Measurements from ENCODE around the gene MRPL47. TPM values are rescaled to one million over a fixed set of nuclear protein-coding genes. Genes with fewer than 3 reads are reported as not detected.

Gene MRPL47
- total RNA-seq, 1 donor from 2014 or later, result 31.1 TPM

DNA sequence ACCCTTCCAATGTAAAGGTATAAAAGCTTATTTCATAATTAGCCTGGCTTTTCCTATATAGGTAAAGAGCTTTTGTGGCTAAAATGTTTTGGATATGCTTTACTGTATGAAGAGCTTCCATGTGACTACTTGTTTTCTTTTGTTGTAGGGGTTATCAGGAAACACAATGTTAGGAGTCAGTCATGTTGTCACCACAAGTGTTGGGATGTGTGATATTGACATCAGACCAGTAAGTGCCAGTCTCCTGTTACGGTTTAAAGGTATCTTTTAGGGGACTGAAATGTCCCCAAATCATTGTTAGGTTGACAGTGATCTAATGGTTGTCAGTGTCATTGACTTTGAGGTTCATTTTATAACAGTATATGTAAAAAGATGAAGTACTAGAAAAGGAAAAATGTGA lies 23.4 kb downstream of the MRPL47 start:
- Mint-ChIP-seq H3K4me1 (no peaks in the 10 kb centered on the region), H3K9me3 (no peaks in the 10 kb centered on the region), H3K27ac (no peak overlapping the region), H3K27me3 (ENCODE audit: low read depth) (no peaks in the 10 kb centered on the region), H3K4me3 (no peak overlapping the region), H3K36me3 (peaks cover 31% of the 10 kb centered on the region)
- TF ChIP-seq, protein P1, sequence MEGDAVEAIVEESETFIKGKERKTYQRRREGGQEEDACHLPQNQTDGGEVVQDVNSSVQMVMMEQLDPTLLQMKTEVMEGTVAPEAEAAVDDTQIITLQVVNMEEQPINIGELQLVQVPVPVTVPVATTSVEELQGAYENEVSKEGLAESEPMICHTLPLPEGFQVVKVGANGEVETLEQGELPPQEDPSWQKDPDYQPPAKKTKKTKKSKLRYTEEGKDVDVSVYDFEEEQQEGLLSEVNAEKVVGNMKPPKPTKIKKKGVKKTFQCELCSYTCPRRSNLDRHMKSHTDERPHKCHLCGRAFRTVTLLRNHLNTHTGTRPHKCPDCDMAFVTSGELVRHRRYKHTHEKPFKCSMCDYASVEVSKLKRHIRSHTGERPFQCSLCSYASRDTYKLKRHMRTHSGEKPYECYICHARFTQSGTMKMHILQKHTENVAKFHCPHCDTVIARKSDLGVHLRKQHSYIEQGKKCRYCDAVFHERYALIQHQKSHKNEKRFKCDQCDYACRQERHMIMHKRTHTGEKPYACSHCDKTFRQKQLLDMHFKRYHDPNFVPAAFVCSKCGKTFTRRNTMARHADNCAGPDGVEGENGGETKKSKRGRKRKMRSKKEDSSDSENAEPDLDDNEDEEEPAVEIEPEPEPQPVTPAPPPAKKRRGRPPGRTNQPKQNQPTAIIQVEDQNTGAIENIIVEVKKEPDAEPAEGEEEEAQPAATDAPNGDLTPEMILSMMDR (IDR thresholded peaks at IDR 0.05; ENCODE audit: unreplicated experiment), result no peak
- no peak for DNase-seq (ENCODE audit: low spot score in 2 of 2, unreplicated experiment in 2 of 2)

DNA sequence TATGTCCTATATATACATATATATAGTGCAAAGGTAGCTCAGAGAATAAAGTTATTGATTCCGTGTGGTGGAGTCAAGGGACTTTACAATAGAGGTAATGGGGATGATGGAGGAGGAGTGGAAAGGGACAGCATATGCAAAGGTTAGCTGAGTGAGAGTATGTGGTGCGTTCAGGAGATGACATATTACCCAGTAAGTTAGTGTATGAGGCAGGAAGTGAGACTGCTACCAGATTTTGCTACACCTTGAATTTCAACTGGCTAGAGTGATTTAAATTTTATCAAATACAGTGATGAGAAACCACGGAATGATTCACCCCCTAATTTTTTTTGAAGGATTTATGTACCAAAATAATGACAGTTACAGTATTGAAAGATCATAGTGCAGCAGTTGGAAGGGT lies 38.9 kb downstream of the MRPL47 start:
- Mint-ChIP-seq H3K4me1 (peaks cover 15% of the 10 kb centered on the region), H3K36me3 (peaks cover 6% of the 10 kb centered on the region), H3K4me3 (no peak overlapping the region), H3K27me3 (ENCODE audit: low read depth) (no peaks in the 10 kb centered on the region), H3K27ac (no peak overlapping the region), H3K9me3 (no peaks in the 10 kb centered on the region)
- DNase-seq (ENCODE audit: low spot score in 2 of 2, unreplicated experiment in 2 of 2), result no peak
- TF ChIP-seq, protein P1 (IDR thresholded peaks at IDR 0.05; ENCODE audit: unreplicated experiment), result no peak

DNA sequence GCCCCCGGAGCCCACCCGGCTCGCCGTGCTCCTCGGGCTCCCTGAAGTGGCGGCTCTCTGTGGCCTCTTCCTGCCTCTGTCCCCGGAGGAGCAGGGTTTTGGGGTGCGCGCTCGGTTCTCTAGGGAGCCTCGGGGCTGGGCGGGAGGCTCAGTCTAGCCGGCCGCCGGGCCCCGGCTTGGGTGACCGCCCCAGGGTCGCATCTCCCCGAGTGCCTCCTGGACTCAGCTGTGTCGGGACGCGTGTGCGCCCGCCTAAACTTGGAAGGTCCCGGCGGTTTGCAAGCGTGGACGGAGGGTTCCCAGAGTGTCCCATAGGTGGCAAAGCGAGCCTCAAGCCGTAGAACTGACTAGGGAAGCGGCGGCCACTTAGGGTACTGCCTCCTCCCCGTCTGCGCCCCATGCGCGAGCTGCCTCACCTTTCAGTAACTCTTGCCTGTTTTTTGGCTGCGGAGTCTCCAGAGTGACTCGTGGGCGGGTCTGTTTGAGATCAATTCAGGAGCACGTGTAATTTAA lies 41.1 kb downstream of the MRPL47 start:
- peak overlapping the region; percentile 99 for H3K4me3 Mint-ChIP-seq
- peaks cover 15% of the 10 kb centered on the region for H3K4me1 Mint-ChIP-seq
- TF ChIP-seq, protein P1 (IDR thresholded peaks at IDR 0.05; ENCODE audit: unreplicated experiment), result peak; percentile 33
- H3K36me3 Mint-ChIP-seq, result no peaks in the 10 kb centered on the region
- no peaks in the 10 kb centered on the region for H3K27me3 Mint-ChIP-seq (ENCODE audit: low read depth)
- no peaks in the 10 kb centered on the region for H3K9me3 Mint-ChIP-seq
- DNase-seq (ENCODE audit: low spot score in 2 of 2, unreplicated experiment in 2 of 2), result peak; percentile 37 to 75
- H3K27ac Mint-ChIP-seq, result peak overlapping the region; percentile 96

DNA sequence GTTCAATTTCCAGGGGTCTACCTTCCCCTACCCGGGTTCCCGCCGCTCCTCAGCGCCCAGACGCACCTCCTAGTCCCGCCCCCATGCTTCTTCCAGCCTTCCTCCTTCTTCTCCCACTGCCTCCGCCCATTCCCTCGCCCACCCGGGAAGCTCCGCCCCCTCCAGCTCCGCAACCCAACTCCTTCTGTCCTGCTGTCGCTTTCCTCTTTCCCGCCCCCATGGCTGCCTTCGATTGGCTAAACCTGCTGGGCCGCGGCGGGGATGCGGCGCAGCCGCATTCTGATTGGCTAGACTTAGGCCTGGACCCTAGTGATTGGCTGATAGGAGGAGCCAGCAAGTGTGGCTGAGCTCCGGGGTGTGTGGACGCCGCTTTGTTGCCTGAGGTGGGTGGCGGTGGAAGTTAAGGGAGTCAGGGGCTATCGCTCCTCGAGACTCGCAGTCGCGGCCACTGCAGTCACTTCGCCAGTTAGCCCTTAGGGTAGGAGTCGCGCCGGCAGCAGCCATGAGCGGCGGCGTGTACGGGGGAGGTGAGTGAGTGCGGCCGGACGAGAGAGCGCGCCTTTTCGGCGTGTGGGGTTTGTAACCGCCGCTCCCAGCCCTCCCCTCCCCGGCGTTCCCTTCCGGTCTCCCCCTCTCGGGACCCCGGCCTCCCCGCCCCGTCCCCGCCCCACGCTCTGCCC lies 41.7 kb downstream of the MRPL47 start, which contains the start of gene ACTL6A:
ACTL6A (plus strand) TSS at position 336 of the 680 bp plus-strand sequence; CDS start at position 503, 167 bp downstream.
- DNase-seq (ENCODE audit: low spot score in 2 of 2, unreplicated experiment in 2 of 2), result peak; percentile 99
- Mint-ChIP-seq H3K4me1 (peaks cover 15% of the 10 kb centered on the region), H3K9me3 (no peaks in the 10 kb centered on the region), H3K27me3 (ENCODE audit: low read depth) (no peaks in the 10 kb centered on the region), H3K36me3 (no peaks in the 10 kb centered on the region), H3K4me3 (peak within 1 kb of the TSS; percentile 99), H3K27ac (peak within 1 kb of the TSS; percentile 99)
- TF ChIP-seq, protein P1 (IDR thresholded peaks at IDR 0.05; ENCODE audit: unreplicated experiment), result no peak

DNA sequence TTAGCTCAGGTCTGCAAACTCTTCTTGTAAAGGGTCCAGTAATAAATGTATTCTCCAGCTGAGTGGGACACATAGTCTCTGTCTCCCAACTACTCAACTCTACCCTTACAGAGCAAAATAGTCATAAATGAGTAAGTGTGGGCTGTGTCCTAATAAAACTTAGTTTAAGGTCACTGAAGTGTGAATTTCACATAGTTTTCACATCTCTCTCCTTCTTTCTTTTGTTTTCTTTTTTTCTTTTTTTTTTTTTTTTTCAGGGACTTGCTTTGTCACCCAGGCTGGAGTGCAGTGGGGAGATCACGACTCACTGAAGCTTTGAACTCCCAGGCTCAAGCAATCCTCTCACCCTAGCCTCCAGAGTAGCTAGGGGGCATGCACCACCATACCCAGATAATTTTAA lies 43.6 kb downstream of the MRPL47 start:
- no peak overlapping the region for H3K4me3 Mint-ChIP-seq
- H3K36me3 Mint-ChIP-seq, result no peaks in the 10 kb centered on the region
- DNase-seq (ENCODE audit: low spot score in 2 of 2, unreplicated experiment in 2 of 2), result no peak
- no peaks in the 10 kb centered on the region for H3K27me3 Mint-ChIP-seq (ENCODE audit: low read depth)
- peaks cover 15% of the 10 kb centered on the region for H3K4me1 Mint-ChIP-seq
- H3K9me3 Mint-ChIP-seq, result no peaks in the 10 kb centered on the region
- no peak overlapping the region for H3K27ac Mint-ChIP-seq
- TF ChIP-seq, protein P1 (IDR thresholded peaks at IDR 0.05; ENCODE audit: unreplicated experiment), result no peak
